IPS-20b (cell line): ENCODE results near the gene IER3.
"Not testable (repeated sequence)": the region's sequence is repeated elsewhere in the genome, so short reads cannot be mapped to it uniquely, and the experiment has no call there.

Experiments used
- H3K27ac ChIP-seq: one replicate; pipeline ENCODE4 v1.5.1; 2013; ENCODE audit warnings: low read length
- H3K27me3 ChIP-seq: 2 replicates; pipeline ENCODE4 v1.6.1; 2013; ENCODE audit warnings: mild to moderate bottlenecking, low read length, inconsistent platforms; ENCODE audit not compliant: insufficient read depth
- H3K36me3 ChIP-seq: 2 replicates; pipeline ENCODE4 v1.6.1; 2013; ENCODE audit warnings: low read depth, mild to moderate bottlenecking, inconsistent platforms, low read length, moderate library complexity; ENCODE audit not compliant: insufficient read depth
- H3K4me1 ChIP-seq: 2 replicates; pipeline ENCODE4 v1.6.1; 2013; ENCODE audit warnings: mild to moderate bottlenecking, control low read depth, inconsistent platforms, low read length, moderate library complexity; ENCODE audit not compliant: insufficient read depth
- H3K4me3 ChIP-seq: 2 replicates; pipeline ENCODE4 v1.5.1; 2013; ENCODE audit warnings: mild to moderate bottlenecking, low read length, inconsistent platforms
- H3K9ac ChIP-seq: 2 replicates; pipeline ENCODE4 v1.6.1; 2013; ENCODE audit warnings: low read depth, mild to moderate bottlenecking, inconsistent platforms, low read length, moderate library complexity
- H3K9me3 ChIP-seq: 2 replicates; pipeline ENCODE4 v1.6.1; 2013; ENCODE audit warnings: mild to moderate bottlenecking, low read depth, low read length, inconsistent platforms; ENCODE audit not compliant: insufficient read depth

Gene IER3

GRCh38 chr6:30719791-30720737, 24.3 kb downstream of the IER3 start, which contains the start of gene TUBB:
Gene TUBB, plus strand, starts transcription at chr6:30720352. Its CDS starts 155 bp downstream, at chr6:30720507.
- Histone ChIP-seq H3K9ac (peak within 1 kb of the TSS; percentile 99), H3K27me3 (no peaks in the 10 kb centered on the region), H3K36me3 (peaks cover 40% of the 10 kb centered on the region), H3K4me1 (peaks cover 10% of the 10 kb centered on the region), H3K9me3 (no peaks in the 10 kb centered on the region), H3K27ac (peak within 1 kb of the TSS; percentile 91), H3K4me3 (peak within 1 kb of the TSS; percentile 98)

DNA sequence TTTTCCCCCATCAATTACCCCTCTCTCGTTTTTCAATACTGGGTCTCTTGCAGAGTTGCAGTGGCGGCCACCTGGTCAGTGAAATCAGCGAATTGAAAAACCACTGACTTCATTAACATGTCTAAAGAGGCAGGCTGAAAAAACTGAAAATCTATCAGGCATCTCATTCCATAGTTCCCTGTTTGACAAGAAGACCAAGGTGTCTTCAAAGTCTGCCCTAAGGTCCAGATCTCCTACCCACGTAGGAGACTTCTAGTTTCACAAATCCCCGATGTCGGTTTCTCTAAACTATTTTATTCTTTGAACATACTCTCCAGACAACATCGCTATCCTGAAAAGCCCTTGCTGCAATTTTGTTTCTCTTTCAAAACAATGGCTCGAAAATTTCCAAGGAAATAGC, 25.0 kb downstream of the IER3 start:
- peak overlapping the region; percentile 95 for H3K9ac ChIP-seq
- peak overlapping the region; percentile 64 for H3K4me3 ChIP-seq
- peaks cover 40% of the 10 kb centered on the region for H3K36me3 ChIP-seq
- H3K9me3 ChIP-seq: no peaks in the 10 kb centered on the region
- peaks cover 10% of the 10 kb centered on the region for H3K4me1 ChIP-seq
- H3K27ac ChIP-seq: peak overlapping the region; percentile 91
- no peaks in the 10 kb centered on the region for H3K27me3 ChIP-seq

DNA sequence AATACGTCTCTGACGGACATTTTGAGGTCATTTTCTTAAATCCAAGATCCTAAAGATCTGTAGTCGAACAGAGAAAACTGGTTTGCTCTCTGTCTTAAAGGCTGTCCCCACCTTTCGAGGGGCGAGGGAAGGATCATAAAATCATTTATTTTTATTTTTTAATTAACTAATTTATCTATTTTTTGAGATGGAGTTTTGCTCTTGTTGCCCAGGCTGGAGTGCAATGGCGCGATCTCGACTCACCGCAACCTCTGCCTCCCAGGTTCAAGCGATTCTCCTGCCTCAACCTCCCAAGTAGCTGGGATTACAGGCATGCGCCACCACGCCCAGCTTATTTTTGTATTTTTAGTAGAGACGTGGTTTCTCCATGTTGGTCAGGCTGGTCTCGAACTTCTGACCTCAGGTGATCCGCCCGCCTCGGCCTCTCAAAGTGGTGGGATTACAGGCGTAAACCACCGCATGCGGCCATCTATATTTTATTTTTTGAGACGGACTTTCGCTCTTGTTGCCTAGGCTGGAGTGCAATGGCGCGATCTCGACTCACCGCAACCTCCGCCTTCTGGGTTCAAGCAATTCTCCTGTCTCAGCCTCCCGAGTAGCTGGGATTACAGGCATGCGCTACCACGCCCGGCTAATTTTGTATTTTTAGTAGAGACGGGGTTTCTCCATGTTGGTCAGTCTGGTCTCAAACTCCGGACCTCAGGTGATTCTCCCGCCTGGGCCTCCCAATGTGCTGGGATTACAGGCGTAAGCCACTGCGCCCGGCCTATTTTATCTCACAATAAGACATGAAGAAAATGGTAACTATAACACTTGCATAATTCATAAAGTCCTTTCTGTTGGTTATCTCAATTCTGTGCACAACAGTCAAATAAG, 26.3 kb downstream of the IER3 start:
- Histone ChIP-seq H3K4me3 (peak overlapping the region; percentile 64), H3K9ac (peak overlapping the region; percentile 95), H3K27ac (peak overlapping the region; percentile 75), H3K36me3 (peaks cover 40% of the 10 kb centered on the region)
- not testable (repeated sequence) for H3K9me3 ChIP-seq, H3K4me1 ChIP-seq, H3K27me3 ChIP-seq

DNA sequence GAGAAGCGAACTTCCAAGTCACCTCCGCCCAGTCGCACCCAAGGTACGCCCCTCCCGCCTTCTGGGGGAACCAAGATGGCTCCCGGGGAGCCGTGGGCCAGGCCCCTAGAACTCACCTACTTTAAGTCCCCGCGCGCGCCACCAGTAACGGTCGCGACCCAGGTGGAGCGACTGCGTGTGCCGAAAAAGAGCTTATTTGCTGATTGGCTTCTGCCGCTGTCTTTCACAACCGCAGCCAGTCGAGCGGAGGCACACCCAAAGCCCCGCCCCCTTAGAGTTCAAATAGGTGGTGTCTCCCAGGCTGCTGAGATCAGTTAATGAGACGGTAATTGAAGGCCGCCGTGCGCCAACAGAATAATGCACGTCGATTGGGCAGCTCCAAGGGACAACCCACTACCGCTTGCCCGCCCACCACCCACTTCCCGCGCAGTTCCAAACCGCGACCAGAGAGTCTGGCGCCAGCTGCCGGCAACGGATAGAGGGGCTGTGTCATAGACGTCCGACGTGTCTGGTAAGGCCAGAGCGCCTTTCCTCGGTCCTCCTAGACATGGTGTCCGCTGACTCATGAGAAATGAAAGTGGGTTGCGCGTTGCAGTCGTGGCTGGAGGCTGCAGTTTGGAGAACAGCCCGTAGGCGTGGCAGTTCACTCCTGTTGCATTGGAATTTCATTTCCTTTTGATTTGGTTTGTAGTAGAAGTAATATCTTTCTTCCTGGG, 27.1 kb downstream of the IER3 start, which contains the start of gene MDC1:
MDC1 (minus strand) TSS at position 153 of the 716 bp plus-strand sequence. CDS start 2,106 bp downstream, outside the sequence.
- Histone ChIP-seq H3K4me3 (peak within 1 kb of the TSS; percentile 64), H3K27ac (peak within 1 kb of the TSS; percentile 75), H3K9ac (peak within 1 kb of the TSS; percentile 95), H3K36me3 (peaks cover 40% of the 10 kb centered on the region), H3K4me1 (peaks cover 5% of the 10 kb centered on the region; the same call in 1 of the 2 replicates), H3K9me3 (no peaks in the 10 kb centered on the region), H3K27me3 (no peaks in the 10 kb centered on the region)

DNA sequence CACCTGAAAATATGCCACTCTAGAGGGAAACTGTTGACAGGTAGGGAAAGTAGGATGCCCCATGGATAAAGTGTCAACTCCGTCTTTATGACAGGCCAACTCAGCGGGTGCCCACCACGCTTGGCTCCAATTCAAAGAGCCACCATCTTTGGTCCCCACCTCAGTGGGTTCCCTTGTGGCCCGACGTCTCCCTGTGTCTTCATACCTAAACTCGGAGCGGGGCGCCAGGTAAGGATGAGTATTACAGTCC, 27.5 kb downstream of the IER3 start:
- H3K36me3 ChIP-seq: peaks cover 40% of the 10 kb centered on the region
- H3K9ac ChIP-seq: peak overlapping the region; percentile 95; the same call in 1 of the 2 replicates
- H3K27me3 ChIP-seq: no peaks in the 10 kb centered on the region
- H3K27ac ChIP-seq: peak overlapping the region; percentile 31
- H3K4me3 ChIP-seq: peak overlapping the region; percentile 64
- peaks cover 5% of the 10 kb centered on the region; the same call in 1 of the 2 replicates for H3K4me1 ChIP-seq
- H3K9me3 ChIP-seq: no peaks in the 10 kb centered on the region

GRCh38 chr6:30714263-30714662, 30.1 kb downstream of the IER3 start:
- Histone ChIP-seq H3K36me3 (peaks cover 56% of the 10 kb centered on the region), H3K9ac (no peak overlapping the region), H3K4me3 (no peak overlapping the region), H3K4me1 (peaks cover 5% of the 10 kb centered on the region; the same call in 1 of the 2 replicates), H3K9me3 (no peaks in the 10 kb centered on the region), H3K27me3 (no peaks in the 10 kb centered on the region), H3K27ac (no peak overlapping the region)

DNA sequence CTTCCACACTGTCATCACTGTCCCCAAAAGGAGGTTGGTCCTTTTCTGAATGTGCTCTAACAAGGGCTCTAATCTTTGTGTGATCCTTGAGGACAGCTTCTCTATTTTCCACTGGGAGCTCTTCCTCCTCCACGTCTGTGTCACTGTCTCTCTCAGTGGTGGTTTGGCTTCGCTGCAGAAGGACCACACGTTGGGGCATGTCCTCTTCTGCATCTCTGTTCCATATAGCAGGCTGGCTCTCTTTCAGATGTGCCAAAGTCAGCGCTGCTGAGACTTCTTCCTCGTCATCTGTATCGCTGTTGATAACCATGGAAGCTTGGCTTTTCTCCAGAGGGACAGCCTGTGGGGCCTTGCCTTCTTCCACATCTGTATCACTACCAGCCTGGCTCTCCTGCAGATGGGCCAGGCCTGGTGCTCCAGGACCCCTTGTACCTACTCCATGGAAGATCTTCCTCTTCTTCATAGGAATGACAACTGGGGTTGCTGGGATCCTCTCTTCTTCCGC, 31.9 kb downstream of the IER3 start:
- Histone ChIP-seq H3K4me1 (peaks cover 2% of the 10 kb centered on the region; the same call in 1 of the 2 replicates), H3K36me3 (peaks cover 74% of the 10 kb centered on the region), H3K27me3 (no peaks in the 10 kb centered on the region), H3K27ac (no peak overlapping the region), H3K9ac (no peak overlapping the region), H3K9me3 (no peaks in the 10 kb centered on the region), H3K4me3 (no peak overlapping the region)

DNA sequence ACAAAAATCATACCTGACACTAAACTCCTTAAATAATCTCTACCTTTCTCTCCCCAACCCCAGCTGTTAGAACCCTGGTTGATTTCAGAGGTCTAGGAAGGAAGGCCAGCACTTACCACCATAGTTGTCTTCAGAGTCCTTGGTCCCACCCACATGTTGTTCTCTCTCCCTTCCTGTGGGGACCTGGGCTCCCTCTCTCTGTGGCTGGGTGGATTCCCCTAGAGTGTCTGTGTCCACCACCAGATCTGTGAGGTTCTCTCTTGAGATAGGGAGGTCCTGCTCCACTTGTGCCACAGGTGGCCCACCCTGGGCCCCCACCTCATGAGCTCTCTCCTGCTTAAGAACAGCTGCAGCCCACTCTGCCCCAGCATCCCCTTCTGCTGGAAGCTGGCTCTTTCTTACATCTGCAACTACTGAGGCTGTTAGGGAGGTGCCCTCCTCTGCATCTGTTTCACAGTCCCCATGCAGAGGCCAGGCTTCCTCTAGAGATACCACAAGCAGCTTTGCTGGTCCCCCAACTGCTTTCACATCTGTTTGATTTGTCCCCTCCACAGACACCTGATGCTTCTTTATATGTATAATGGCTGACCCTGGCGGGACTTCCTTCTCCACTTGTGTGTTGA, 32.5 kb downstream of the IER3 start:
- Histone ChIP-seq H3K36me3 (peaks cover 80% of the 10 kb centered on the region), H3K27me3 (no peaks in the 10 kb centered on the region), H3K9ac (no peak overlapping the region), H3K9me3 (no peaks in the 10 kb centered on the region), H3K4me3 (no peak overlapping the region), H3K27ac (no peak overlapping the region), H3K4me1 (peaks cover 2% of the 10 kb centered on the region; the same call in 1 of the 2 replicates)

DNA sequence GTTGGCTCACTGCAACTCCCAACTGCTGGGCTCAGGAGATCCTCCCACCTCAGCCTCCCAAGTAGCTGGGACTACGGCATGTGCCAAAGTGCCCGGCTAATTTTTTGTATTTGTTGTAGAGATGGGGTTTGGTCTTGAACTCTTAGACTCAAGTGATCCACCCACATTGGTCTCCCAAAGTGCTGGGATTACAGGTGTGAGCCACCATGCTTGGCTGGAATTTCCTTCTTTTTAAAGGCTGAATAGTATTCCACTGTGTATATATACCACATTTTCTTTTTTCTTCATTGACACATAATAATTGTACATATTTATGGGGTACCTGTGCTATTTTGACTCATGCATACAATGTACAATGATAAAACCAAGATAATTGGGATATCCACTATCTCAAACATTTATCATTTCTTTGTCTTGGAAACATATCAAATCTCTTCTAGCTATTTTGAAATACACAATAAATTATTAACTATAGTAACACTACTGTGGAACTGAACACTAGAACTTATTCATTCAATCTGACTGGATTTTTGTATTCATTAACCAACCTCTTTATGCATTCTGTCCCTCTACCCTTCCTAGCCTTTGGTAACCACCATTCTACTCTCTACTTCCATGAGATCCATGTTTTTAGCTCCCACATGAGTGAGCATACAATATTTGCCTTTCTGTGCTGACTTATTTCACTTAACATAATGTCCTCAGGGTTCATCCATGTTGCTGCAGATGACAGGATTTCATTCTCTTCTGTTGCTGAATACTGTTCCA, 35.1 kb downstream of the IER3 start:
- no peak overlapping the region for H3K9ac ChIP-seq
- H3K27ac ChIP-seq: no peak overlapping the region
- H3K9me3 ChIP-seq: no peaks in the 10 kb centered on the region
- H3K36me3 ChIP-seq: peaks cover 93% of the 10 kb centered on the region
- H3K27me3 ChIP-seq: no peaks in the 10 kb centered on the region
- no peak overlapping the region for H3K4me3 ChIP-seq
- H3K4me1 ChIP-seq: no peaks in the 10 kb centered on the region

GRCh38 chr6:30707281-30707850, 37.0 kb downstream of the IER3 start:
- Histone ChIP-seq H3K36me3 (peaks cover 92% of the 10 kb centered on the region), H3K4me1 (no peaks in the 10 kb centered on the region), H3K9me3 (no peaks in the 10 kb centered on the region), H3K27ac (no peak overlapping the region), H3K4me3 (no peak overlapping the region), H3K9ac (no peak overlapping the region), H3K27me3 (no peaks in the 10 kb centered on the region)
